ENCODE measurements around the gene PPFIBP2.
"Not testable (repeated sequence)": the region's sequence is repeated elsewhere in the genome, so short reads cannot be mapped to it uniquely, and the experiment has no call there.

DNA sequence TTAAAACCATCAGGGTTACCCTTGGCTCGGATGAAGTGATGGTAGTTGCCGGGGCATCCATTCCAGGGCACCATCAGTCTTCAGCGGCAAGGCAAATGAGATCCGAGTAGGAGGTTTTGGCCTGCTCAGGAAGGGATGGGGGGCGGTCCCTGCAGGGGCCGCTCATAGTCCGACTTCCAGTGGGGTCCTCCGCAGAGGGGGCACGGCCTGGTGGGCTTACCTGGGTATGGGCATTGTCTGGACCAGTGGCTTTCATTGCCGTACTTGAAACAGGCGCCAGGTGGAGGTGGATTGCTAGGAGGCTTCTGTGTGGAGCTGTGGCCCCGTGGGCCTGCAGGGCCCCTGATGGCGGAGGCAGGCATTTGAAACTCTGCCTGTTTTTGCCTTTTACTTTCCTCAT is 3.9 kb downstream of the PPFIBP2 start:
- TF ChIP-seq, protein P1, sequence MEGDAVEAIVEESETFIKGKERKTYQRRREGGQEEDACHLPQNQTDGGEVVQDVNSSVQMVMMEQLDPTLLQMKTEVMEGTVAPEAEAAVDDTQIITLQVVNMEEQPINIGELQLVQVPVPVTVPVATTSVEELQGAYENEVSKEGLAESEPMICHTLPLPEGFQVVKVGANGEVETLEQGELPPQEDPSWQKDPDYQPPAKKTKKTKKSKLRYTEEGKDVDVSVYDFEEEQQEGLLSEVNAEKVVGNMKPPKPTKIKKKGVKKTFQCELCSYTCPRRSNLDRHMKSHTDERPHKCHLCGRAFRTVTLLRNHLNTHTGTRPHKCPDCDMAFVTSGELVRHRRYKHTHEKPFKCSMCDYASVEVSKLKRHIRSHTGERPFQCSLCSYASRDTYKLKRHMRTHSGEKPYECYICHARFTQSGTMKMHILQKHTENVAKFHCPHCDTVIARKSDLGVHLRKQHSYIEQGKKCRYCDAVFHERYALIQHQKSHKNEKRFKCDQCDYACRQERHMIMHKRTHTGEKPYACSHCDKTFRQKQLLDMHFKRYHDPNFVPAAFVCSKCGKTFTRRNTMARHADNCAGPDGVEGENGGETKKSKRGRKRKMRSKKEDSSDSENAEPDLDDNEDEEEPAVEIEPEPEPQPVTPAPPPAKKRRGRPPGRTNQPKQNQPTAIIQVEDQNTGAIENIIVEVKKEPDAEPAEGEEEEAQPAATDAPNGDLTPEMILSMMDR (conservative IDR thresholded peaks at IDR 0.05) = not testable (repeated sequence)
- TF ChIP-seq ZFX (IDR thresholded peaks at IDR 0.05) = not testable (repeated sequence)
